NCI-H345 treated with DMSO at 0.1 percent for 48 hours (cell line): ENCODE data around the gene TEX13C.
"Not testable (repeated sequence)": the region's sequence is repeated elsewhere in the genome, so short reads cannot be mapped to it uniquely, and the experiment has no call there.

Source experiments
- DNase-seq: peaks from one replicate; lab custom pipeline; 2025; ENCODE audit not compliant: unreplicated experiment; lab: John Stamatoyannopoulos, UW

Gene TEX13C

DNA sequence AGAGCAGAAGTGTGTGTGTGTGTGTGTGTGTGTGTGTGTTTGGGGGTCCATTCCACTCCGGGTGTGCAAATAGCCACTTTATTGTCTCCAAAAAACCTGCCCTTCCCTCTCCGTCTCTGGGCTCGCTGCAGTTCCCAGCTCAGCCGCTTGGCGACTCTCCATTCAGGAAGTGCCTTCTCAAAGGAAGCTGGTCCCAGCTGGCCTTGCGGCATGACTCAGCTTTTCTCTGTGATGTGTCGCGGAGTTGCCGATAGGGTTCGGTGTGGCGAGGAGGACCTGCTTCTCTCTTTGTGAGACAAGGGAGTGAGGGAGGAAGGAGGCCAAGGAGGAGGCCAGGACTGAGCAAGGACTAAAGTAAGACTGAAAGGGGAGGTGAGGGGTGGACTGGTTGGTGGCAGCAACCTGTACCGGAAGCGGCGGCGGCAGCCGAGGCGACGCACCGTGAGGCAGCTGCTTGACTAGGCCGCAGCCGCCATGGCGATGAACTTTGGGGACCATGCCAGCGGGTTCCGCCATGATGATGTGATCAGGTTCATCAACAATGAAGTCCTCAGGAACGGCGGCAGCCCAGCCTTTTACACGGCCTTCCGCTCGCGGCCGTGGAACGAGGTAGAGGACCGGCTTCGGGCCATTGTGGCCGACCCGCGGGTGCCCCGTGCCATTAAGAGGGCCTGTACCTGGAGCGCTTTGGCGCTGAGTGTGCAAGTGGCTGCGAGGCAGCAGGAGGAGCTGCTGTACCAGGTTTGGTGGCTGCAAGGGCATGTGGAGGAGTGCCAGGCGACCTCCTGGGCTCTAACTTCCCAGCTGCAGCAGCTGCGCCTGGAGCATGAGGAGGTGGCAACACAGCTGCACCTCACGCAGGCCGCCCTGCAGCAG, at the start of gene TEX13C:
TEX13C (plus strand) TSS at position 226 of the 876 bp plus-strand sequence; CDS start at position 475, 249 bp downstream.
- no peak for DNase-seq

DNA sequence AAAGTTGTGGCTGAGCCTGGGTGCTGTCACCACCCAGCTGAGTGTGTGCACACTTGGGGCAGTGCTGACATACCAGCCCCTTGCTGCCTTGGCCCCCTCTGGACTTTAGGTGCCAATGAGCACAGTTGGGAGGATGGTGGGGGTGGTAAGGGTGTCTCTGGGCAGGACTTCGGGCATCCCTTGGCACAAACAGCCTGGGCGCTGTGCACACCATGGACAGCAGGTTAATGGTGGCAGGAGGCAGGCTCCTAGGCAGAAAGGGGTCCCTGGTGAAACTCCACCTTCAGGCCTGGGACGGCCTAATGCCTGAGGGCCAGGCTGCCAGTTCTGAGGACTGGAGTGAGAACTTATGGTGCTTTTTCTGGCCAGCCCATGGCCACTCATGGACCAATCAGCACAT, 32.4 kb upstream of the TEX13C start:
- no peak for DNase-seq

DNA sequence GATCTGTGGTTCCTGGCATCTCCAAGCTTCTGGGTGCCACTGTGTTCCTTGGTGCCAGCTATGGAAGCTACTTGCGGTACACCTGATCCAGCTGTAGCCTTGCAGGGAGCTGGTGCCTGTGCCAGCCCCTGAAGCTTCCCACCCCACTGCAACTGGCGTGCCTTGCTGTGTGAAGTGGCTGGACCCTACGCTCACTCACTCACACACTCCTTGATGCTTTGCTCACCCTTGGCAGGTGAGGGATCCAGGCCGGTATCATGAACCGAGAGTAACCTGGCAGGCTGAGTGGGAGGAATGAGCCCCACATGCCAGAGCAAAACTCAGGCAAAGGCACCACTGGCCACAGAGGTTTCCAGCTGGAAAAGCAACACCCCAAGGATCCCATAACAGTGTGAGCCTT, 31.3 kb upstream of the TEX13C start:
- no peak for DNase-seq

DNA sequence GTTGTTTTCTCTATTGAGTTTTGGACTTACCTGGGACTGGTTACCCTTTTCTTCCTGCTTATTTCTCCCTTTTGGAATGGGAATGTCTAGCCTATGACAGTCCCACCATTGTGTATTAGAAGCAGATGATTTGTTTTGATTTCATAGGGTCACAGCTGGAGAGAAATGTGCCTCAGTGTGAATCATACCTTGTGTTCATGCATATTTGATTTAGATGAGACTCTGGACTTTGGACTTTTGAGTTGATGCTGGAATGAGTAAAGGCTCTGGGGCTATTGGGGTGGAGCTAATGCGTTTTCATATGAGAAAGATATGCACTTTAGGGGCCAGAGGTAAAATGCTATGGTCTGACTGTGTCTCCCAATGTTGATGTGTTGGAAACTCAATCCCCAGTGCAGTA, 30.5 kb upstream of the TEX13C start:
- DNase-seq, result no peak

DNA sequence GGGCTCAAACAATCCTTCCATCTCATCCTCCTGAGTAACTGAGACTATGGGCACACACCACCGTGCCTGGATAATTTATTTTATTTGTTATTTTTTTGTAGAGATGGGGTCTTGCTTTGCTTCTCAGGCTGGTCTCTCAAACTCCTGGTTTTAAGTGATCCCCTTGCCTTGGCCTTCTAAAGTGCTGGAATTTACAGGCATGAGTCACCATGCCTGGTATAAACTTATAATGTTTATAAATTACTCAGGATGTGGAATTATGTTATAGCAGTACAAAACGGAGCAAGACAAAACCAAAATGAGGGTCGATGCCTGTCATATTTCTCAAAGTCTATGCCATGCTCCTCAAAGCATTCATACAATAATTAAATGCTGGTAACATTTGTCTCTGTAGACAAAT, 29.8 kb upstream of the TEX13C start:
- DNase-seq, result no peak

DNA sequence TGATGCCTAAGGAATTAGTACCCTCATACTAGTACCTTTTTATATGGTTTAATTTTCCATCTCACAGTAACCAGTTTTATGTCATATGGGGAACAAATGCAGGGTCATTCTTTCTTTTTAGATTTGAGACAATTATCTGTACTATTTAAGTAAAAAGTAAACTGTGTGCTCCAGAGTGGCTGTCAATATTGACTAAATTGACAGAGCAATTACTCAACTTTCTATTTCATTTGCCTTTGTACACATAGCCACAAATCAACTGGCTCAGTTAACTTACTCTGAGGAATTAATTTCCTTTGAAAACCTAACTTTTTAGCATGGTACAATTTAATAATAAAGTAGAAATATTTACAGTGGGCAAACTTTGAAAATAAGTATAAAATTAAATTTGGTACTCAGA, 28.5 kb upstream of the TEX13C start:
- no peak for DNase-seq

DNA sequence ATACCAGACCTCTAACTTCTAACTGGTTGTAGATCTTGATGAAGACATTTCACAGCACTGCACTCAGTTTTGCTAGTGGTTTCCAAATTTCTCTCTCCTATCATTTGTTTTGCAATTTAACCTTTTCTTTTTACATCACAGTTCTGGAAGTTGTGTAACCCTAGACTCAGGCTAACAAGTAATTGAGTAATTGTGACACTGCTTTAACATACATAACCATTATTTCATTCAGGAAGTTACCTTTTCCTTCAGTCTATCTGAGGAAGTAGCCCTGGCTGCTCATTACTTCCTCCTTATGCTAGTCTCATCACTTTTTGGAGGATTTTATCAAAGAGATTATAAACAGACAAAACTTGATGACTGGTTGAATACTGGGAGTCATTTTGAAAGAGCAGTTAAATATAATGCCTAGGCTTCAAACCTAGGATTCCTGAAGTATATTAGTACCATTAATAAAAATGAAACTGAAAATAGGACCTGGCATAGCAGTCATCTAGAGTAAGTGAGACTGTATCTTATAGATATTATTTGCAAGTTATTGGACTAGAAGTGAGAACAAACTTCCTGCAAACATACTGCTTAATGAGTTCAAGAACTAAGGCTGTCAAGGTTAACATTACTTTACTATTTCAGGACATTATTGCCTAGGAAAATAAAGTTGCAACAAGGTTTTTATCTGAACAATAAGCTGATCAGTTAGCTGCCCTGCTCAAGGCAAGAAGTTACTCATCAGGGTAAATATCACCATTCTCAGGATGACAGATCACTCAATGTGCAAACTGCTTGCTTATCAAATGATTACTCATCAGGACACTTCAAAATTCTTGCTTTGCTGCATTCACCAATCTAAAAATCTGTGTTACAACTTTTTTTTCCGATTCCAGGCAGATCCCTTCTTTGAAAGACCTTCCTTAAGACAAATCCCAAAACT, 25.6 kb upstream of the TEX13C start:
- no peak for DNase-seq

DNA sequence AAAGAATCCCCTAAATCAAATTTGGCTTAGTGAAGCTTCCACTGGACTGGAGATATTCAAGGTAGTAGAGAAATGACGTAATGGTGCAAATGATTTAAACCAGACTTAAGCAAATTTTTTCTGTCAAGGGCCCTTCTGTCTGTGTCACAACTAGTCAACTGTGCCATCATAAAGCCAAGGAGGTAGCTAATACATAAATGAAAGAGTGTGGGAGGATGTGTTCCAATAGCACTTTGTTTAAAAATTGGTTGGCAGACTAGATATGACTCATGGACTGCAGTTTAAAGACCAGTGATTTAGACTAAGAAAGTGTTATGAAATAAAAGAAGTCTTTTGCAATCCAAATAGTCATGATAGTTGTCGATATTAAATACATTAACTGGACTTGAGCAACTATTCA, 24.3 kb upstream of the TEX13C start:
- no peak for DNase-seq

DNA sequence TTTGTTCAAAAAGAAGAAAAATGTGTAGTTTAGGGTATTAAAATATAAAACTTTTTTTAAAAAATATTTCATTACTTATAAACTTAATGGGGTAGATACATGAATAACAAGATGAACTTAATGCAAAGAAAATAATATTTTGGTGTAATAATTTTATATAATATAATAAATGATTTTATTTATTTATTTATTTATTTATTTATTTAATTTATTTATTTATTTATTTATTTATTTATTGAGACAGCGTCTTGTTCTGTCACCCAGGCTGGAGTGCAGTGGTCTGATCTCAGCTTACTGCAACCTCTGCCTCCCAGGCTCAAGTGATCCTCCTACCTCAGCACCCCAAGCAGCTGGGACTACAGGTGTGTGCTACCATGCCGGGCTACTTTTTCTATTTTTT, 20.8 kb upstream of the TEX13C start:
- DNase-seq, result no peak

DNA sequence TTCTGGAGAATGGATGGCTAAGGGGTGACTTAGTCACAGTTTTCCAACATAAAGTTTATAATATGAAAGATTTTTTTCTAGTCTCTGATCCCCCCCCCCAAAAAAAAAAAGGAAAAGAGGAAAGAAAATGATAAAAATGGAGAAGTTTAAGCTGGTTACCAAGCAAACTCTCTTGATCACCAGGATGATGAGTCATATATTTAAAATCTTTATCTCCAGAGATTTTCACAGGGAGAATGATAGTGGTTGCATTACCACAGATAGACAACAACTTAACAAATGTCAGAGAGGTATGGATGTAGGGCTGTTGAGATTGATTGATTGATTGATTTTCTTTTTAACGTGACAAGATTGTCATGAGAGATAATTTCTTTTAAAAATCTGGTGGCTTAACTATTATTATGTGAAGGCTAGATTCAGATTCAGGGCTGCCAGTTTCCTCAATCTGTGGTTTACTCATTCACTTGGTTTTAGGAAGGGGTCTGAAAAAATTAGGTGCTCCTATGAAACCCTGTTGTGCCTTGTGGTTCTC, 13.3 kb upstream of the TEX13C start:
- DNase-seq, result no peak

DNA sequence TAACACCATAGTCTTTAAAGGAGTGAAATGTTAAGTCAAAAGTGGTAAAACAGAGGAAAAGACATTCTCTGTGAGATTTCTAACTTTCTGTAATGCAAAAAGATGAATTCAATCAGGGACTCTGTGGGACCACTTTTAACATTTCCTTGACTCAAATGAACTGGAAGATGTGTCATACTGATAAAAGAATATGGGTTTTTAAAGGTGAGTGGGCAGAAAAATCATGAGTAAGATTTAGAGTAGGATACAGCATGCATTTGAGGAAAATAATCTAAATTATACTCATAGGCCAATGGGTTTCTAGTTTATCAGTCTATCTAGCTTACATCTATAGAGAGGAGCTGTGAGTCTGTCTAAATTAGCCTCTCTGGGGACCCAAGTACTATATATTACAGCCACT, 11.0 kb upstream of the TEX13C start:
- no peak for DNase-seq

DNA sequence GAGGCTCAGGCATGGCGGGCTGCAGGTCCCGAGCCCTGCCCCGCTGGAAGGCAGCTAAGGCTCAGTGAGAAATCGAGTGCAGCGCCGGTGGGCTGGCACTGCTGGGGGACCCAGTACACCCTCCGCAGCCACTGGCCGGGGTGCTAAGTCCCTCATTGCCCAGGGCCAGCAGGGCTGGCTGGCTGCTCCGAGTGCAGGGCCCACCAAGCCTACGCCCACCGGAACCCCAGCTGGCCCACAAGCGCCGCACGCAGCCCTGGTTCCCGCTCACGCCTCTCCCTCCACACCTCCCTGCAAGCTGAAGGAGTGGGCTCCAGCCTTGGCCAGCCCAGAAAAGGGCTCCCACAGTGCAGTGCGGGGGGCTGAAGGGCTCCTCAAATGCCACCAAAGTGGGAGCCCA, 505 bp upstream of the TEX13C start:
- DNase-seq, result not testable (repeated sequence)

DNA sequence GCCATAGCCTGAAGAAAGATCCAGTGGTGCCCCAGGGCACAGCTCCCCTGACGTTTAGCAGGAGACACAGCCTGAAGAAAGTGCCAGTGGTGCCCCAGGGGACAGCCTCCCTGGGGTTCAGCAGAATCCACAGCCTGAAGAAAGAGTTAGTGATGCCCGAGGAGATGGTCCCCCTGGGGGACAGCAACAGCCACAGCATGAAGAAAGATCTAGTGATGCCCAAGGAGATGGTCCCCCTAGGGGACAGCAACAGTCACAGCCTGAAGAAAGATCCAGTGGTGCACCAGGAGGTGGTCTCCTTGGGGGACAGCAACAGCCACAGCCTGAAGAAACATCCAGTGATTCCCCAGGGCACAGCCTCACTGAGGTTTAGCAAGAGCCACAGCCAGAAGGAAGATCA, 2.8 kb downstream of the TEX13C start:
- no peak for DNase-seq

DNA sequence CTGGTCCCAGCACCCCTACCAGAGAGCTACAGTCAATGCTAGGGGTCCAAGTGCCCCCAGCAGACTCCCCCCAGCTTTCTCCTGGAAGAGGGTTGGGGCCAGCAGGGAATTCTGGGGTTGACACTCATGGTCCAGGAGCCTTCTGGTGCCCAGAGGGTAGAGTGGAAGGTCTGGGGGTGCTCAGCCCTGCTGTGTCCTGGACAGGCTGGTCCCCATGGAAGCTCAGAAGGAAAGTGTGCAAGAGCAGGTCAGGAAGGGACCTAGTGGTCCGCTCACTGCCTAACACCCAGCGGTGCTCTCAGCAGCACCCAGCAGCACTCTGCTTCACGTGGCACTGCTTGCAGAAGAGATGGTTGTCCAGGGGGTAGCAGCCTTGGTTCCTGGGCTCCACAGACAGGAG, 6.9 kb downstream of the TEX13C start:
- no peak for DNase-seq

DNA sequence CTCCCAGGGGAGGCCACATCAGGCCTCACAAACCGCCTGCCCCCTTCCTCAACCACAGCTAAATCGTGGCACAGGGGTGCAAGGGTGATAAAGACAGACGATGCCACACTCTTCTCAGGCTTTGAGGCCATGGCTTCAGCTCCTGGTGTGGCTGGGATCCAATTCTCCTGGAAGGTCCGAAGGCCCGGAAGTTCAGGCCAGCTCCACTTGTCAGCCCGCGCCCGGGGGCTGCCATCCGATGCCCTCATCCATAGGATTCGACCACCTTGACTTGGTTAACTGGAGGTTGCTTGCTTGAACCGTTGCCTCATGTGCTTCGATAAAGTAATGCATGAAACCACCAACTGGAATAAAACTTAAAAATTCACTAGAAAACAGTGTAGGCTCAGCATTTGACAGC, 8.2 kb downstream of the TEX13C start:
- no peak for DNase-seq

DNA sequence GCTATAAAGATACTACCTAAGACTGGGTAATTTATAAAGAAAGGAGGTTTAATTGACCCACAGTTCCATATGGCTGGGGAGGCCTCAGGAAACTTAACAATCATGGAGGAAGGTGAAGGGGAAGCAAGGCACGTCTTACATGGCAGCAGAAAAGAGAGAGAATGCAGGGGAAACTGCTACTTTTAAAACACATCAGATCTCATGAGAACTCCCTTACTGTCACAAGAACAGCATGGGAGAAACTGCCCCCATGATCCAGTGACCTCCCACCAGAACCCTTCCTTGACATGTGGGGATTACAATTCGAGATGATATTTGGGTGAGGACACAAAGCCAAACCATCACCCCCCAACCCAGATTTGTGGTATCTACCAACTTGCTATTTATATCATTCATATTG, 13.9 kb downstream of the TEX13C start:
- DNase-seq, result no peak

DNA sequence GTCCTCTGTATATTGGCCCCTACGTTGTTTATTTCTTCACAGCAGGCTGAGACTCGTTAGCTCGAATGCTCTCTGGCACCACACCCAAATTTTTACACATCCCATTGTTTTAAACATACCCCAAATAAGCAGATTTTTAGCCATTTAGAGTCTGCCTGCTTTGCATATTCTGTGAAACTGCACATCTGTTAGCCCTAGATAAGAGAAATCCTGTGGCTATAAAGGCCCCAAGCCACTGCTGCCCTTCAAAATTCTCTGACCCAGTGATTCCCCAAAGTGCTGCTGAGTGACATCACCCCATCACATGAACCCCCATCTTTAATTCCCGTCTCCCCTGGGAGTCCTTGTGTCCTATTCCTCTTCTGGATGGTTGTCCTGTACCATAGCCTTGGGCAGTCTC, 20.8 kb downstream of the TEX13C start:
- no peak for DNase-seq

DNA sequence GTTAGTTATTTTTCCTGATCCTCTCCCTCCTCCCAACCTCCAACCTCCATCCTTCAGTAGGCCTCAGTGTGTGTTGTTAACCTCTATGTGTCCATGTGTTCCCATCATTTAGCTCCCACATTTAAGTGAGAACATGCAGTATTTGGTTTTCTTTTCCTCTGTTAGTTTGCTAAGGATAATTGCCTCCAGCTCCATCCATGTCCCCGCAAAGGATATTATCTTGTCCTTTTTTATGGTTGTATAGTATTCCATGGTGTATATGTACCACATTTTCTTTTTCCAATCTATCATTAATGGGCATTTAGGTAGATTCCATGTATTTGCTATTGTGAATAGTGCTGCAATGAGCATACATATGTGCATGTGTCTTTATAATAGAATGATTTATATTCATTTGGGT, 54.5 kb downstream of the TEX13C start:
- DNase-seq, result no peak
